Thymus (tissue), 11 donors: ENCODE measurements around the gene CLIC6. TPM values are rescaled to one million over a fixed set of nuclear protein-coding genes. Genes with fewer than 3 reads are reported as not detected.
A peak's percentile ranks its signal among the peaks of the same experiment; 100 is the strongest.

Experiments
- DNase-seq, 9 donors: peaks; one replicate each; pipeline ENCODE4 v3.0.0-alpha.2; 2013; ENCODE audit warnings: low spot score in 9 of 9, low read depth in 6 of 9, missing footprints in 1 of 9
- H3K27ac ChIP-seq, 2 donors: one replicate each; pipeline ENCODE4 v1.5.1; 2013; ENCODE audit warnings: control low read depth in 1 of 2, low read depth in 1 of 2, low read length in 1 of 2, mild to moderate bottlenecking in 1 of 2, moderate library complexity in 1 of 2
- H3K27me3 ChIP-seq, 2 donors: one replicate each; pipeline ENCODE4 v1.5.1; 2013; ENCODE audit warnings: low read length in 1 of 2; ENCODE audit not compliant: control insufficient read depth in 2 of 2, insufficient read depth in 1 of 2
- H3K36me3 ChIP-seq, 2 donors: one replicate each; pipeline ENCODE4 v1.5.1; 2013; ENCODE audit warnings: low read length in 1 of 2, mild to moderate bottlenecking in 1 of 2, moderate library complexity in 1 of 2; ENCODE audit not compliant: control insufficient read depth in 2 of 2, insufficient read depth in 2 of 2
- H3K4me1 ChIP-seq, 2 donors: one replicate each; pipeline ENCODE4 v1.5.1; 2013; ENCODE audit warnings: low read length in 2 of 2; ENCODE audit not compliant: control insufficient read depth in 2 of 2, insufficient read depth in 2 of 2
- H3K4me3 ChIP-seq, 2 donors: one replicate each; pipeline ENCODE4 v1.5.1; 2013; ENCODE audit warnings: low read length in 2 of 2, control low read depth in 1 of 2, mild to moderate bottlenecking in 1 of 2
- H3K9me3 ChIP-seq, 2 donors: one replicate each; pipeline ENCODE4 v1.5.1; 2013; ENCODE audit warnings: low read length in 1 of 2, mild to moderate bottlenecking in 1 of 2; ENCODE audit not compliant: control insufficient read depth in 2 of 2, insufficient read depth in 1 of 2
- WGBS: extraction: QIAGEN DNeasy Blood & Tissue Kit; methylation state at CpG from one replicate; pipeline ENCODE4 v1.1.7; 2013; 5-methylcytosine and 5-hydroxymethylcytosine counted together
- polyA plus RNA-seq: library from polyadenylated mRNA; stranded (reverse); fragments of 200-250 nt; gene quantifications from one replicate; pipeline ENCODE4 v1.2.3, GENCODE V29; 2013
- total RNA-seq: library from RNA; stranded (reverse); fragments of 120-200 nt; gene quantifications from one replicate; pipeline ENCODE4 v1.2.4, GENCODE V29; 2013
- donor health status: healthy.

The CLIC6 gene
- total and polyA plus RNA-seq, 2 donors, result 3.3 to 22.6 TPM

DNA sequence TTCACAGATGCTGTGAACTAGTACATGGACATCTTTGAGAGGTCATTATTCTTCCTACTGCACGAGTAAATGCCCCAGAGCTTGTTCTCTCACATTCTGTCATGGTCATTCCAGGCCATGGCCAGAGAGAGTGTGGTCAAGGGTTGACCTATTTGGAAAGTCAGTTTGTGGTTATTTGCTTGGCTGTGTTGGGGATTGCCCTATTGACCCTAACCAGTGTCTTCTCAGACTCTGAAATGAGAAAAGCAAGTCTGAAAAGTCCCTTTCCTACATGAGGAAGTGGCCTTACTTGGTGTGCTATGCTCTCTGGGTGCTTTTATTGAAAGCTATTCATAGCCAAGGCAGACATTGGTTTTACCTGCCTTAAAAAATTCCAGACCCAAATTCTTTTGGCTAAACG lies 26.6 kb downstream of the CLIC6 start:
- H3K36me3 ChIP-seq, result no peaks in the 10 kb centered on the region
- H3K27me3 ChIP-seq, result peaks cover 0 to 4% of the 10 kb centered on the region in 2 donors
- H3K4me3 ChIP-seq, result no peak overlapping the region
- H3K9me3 ChIP-seq, result no peaks in the 10 kb centered on the region
- H3K4me1 ChIP-seq, result no peaks in the 10 kb centered on the region
- WGBS, result 88% methylated on average over 2 of the region's 2 CpGs
- DNase-seq, result no peak
- no peak overlapping the region for H3K27ac ChIP-seq

DNA sequence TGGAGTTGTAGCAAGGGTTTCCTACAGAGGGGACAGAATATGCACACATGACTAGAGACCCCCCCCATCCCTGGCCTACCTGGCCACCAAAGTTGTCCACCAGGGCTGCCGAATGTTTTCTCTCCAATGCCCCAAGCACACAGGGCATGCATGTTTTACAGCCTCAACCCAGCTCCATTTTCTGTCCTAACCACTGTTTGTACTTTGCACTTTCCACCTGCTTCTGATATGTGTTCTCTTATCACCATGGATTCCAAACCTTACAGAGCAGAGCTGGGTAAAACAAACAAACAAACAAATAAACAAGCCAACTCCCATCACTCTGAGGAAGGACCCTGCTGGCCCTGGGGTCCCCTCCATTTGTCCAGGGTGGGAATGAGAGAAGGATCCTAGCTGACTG lies 27.3 kb downstream of the CLIC6 start:
- DNase-seq, result no peak
- Histone ChIP-seq H3K9me3 (no peaks in the 10 kb centered on the region), H3K4me3 (no peak overlapping the region), H3K27me3 (peaks cover 0 to 2% of the 10 kb centered on the region in 2 donors), H3K4me1 (no peaks in the 10 kb centered on the region), H3K36me3 (no peaks in the 10 kb centered on the region), H3K27ac (no peak overlapping the region)
- WGBS, result 95% methylated on average over 1 of the region's 1 CpG

DNA sequence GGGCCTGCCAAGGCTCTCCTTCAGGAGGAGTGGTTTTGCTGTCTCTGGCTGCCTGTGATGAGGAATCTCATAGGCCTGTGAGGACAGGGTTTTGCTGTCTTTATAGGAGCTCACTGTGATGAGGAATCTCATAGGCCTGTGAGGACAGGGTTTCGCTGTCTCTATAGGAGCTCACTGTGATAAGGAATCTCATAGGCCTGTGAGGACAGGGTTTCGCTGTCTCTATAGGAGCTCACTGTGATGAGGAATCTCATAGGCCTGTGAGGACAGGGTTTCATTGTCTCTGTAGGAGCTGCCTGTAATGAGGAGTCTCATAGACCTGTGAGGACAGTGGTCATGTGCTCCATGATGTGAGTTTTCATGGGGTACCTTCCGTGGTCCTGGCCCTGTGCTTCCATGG lies 29.0 kb downstream of the CLIC6 start:
- WGBS, result 99% methylated on average over 3 of the region's 3 CpGs
- no peak for DNase-seq
- H3K27ac ChIP-seq, result no peak overlapping the region
- peaks cover 0 to 2% of the 10 kb centered on the region in 2 donors for H3K27me3 ChIP-seq
- no peaks in the 10 kb centered on the region for H3K4me1 ChIP-seq
- no peak overlapping the region for H3K4me3 ChIP-seq
- no peaks in the 10 kb centered on the region for H3K9me3 ChIP-seq
- H3K36me3 ChIP-seq, result no peaks in the 10 kb centered on the region

DNA sequence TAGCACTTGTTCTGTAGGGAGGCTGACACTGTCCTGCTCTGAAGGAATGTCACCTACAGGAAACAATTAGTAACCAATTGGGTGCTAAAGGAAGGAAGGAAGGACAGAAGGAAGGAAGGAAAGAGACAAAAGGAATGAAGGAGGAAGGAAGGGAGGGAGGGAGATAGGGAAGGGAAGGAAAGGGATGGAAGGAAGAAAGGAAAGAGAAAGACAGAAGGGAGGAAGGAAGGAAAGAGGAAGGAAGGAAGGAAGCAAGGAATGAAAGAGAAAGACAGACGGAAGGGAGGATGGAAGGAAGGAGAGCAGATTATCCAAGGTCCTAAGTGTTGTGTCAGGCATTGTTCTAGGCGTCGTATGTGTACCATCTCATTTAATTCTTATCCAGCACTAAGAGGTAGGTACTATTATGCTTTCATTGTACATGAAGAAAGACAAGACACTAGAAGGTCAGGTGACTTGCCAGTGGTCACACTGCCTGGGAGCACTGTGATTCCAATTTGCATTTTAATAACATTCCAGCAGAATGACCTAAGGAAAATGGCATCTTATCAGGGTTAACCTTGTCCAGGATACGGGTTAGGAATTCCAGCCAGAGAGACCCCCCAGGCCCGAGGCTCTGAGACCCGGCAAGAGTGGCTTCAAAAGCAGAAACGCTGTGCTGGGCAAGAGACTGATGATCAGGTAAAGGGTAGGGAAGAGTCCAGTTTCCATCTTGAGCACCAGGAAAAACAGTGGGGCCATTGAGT lies 29.6 kb downstream of the CLIC6 start:
- Histone ChIP-seq H3K27me3 (peaks cover 0 to 2% of the 10 kb centered on the region in 2 donors), H3K4me1 (no peaks in the 10 kb centered on the region), H3K9me3 (no peaks in the 10 kb centered on the region), H3K4me3 (no peak overlapping the region), H3K27ac (no peak overlapping the region), H3K36me3 (no peaks in the 10 kb centered on the region)
- WGBS, result 96% methylated on average over 7 of the region's 7 CpGs
- no peak for DNase-seq

DNA sequence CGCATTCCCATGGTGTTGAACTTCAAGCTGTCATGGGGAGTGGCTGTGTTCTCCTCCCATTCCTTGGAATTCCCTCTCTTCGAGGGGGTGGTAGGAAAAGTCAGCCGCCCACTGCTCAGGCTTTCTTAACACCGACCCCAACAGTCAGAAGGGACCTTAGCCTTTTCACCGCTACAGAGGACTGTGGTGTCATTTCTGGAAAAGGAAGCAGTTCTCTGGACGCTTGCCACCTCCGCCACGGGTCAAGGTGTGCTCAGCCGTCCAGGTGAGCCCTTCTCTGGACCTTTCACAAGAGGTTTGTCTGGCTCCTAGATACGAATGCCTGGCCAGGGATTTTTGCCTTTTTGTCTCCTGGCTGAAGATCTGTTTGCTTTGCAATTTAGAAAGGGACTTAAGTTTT lies 31.8 kb downstream of the CLIC6 start:
- Histone ChIP-seq H3K27me3 (peaks cover 0 to 2% of the 10 kb centered on the region in 2 donors), H3K4me3 (no peak overlapping the region), H3K27ac (no peak overlapping the region), H3K4me1 (no peaks in the 10 kb centered on the region), H3K36me3 (no peaks in the 10 kb centered on the region), H3K9me3 (no peaks in the 10 kb centered on the region)
- 93% methylated on average over 10 of the region's 10 CpGs for WGBS
- no peak for DNase-seq

DNA sequence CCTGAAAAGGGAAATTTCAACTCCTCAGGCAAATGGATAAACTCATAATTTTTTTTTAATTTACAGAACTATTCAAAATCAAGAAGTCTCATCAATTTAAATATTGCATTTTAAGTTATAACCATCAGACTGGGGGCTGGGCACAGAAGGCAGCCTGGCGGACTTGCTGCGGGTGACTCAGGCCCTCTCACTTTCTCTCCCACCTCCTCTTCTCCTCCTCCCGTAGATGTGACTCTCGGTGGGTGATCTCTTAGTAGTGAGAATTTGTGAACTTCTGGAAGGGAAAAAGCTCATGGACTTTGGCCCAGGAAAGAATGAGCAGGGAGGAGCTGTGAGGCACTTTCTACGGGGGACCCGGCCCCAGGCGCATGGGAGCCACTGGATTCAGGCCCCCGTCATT lies 32.9 kb downstream of the CLIC6 start:
- no peaks in the 10 kb centered on the region for H3K4me1 ChIP-seq
- no peak overlapping the region for H3K27ac ChIP-seq
- DNase-seq, result no peak
- H3K9me3 ChIP-seq, result no peaks in the 10 kb centered on the region
- peaks cover 0 to 2% of the 10 kb centered on the region in 2 donors for H3K27me3 ChIP-seq
- no peak overlapping the region for H3K4me3 ChIP-seq
- WGBS, result 97% methylated on average over 8 of the region's 8 CpGs
- H3K36me3 ChIP-seq, result no peaks in the 10 kb centered on the region

- WGBS, result 95% methylated on average over 22 of the region's 22 CpGs
- H3K4me1 ChIP-seq, result peaks cover 3 to 4% of the 10 kb centered on the region in 2 donors
- no peak overlapping the region for H3K4me3 ChIP-seq
- no peak for DNase-seq
- no peaks in the 10 kb centered on the region for H3K9me3 ChIP-seq
- H3K27me3 ChIP-seq, result peaks cover 0 to 2% of the 10 kb centered on the region in 2 donors
- no peaks in the 10 kb centered on the region for H3K36me3 ChIP-seq
- no peak overlapping the region for H3K27ac ChIP-seq
Observed at GRCh38 chr21:34702341-34703170, 33.8 kb downstream of the CLIC6 start.

GRCh38 chr21:34703571-34703970 lies 34.8 kb downstream of the CLIC6 start:
- WGBS, result 97% methylated on average over 12 of the region's 12 CpGs
- H3K4me1 ChIP-seq, result peaks cover 7 to 12% of the 10 kb centered on the region in 2 donors
- H3K9me3 ChIP-seq, result no peaks in the 10 kb centered on the region
- H3K27ac ChIP-seq, result no peak overlapping the region
- no peak for DNase-seq
- peaks cover 0 to 2% of the 10 kb centered on the region in 2 donors for H3K27me3 ChIP-seq
- no peaks in the 10 kb centered on the region for H3K36me3 ChIP-seq
- H3K4me3 ChIP-seq, result no peak overlapping the region

DNA sequence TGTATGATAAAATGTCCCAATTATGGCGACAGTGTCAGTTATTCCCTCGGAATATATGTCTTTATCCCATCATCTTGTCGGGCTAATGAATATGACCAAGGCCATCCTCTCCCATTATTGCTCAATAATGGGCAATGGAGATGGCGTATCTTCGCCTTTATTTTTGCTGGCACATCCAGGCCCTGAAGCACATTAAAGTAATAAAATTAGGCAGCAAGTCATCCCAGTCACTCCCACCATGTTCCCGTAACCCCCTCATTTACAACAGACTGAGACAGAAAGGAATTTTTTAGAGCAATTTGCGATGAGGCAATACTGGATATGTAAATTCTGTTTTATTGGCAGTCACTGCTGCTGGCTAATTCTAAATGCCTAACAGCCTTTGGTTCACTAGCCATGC lies 35.3 kb downstream of the CLIC6 start:
- 97% methylated on average over 7 of the region's 7 CpGs for WGBS
- H3K4me1 ChIP-seq, result peaks cover 7 to 12% of the 10 kb centered on the region in 2 donors
- H3K4me3 ChIP-seq, result no peak overlapping the region
- peak overlapping the region in 1 of 2 donors; percentile 11 for H3K27ac ChIP-seq
- H3K27me3 ChIP-seq, result peaks cover 0 to 2% of the 10 kb centered on the region in 2 donors
- no peak for DNase-seq
- H3K9me3 ChIP-seq, result no peaks in the 10 kb centered on the region
- H3K36me3 ChIP-seq, result no peaks in the 10 kb centered on the region
